ENCODE results near the gene PAX7.
A peak's percentile ranks its signal among the peaks of the same experiment; 100 is the strongest.

The PAX7 gene

GRCh38 chr1:18618546-18619466 lies 11.8 kb upstream of the PAX7 start:
- peak; percentile 86 for DNase-seq (ENCODE audit: low spot score)

GRCh38 chr1:18619467-18619835 lies 11.2 kb upstream of the PAX7 start:
- no peak for DNase-seq (ENCODE audit: low spot score)

- DNase-seq (ENCODE audit: low spot score) = no peak
Measured at GRCh38 chr1:18628511-18628910, 2.1 kb upstream of the PAX7 start.

GRCh38 chr1:18629659-18630510 lies 761 bp upstream of the PAX7 start:
- no peak for DNase-seq (ENCODE audit: low spot score)

GRCh38 chr1:18631496-18632217 lies 1.0 kb downstream of the PAX7 start:
- DNase-seq (ENCODE audit: low spot score) = no peak

GRCh38 chr1:18632218-18632588 lies 1.6 kb downstream of the PAX7 start:
- DNase-seq (ENCODE audit: low spot score) = no peak

GRCh38 chr1:18632783-18633421 lies 2.3 kb downstream of the PAX7 start:
- DNase-seq (ENCODE audit: low spot score) = no peak

GRCh38 chr1:18633422-18634155 lies 2.9 kb downstream of the PAX7 start:
- DNase-seq (ENCODE audit: low spot score) = no peak

GRCh38 chr1:18634276-18634675 lies 3.6 kb downstream of the PAX7 start:
- no peak for DNase-seq (ENCODE audit: low spot score)

GRCh38 chr1:18635070-18635577 lies 4.5 kb downstream of the PAX7 start:
- no peak for DNase-seq (ENCODE audit: low spot score)

- DNase-seq (ENCODE audit: low spot score) = peak; percentile 58
Measured at GRCh38 chr1:18635891-18636595, 5.4 kb downstream of the PAX7 start.

GRCh38 chr1:18636596-18637508 lies 6.2 kb downstream of the PAX7 start:
- DNase-seq (ENCODE audit: low spot score) = no peak

GRCh38 chr1:18637511-18637960 lies 6.9 kb downstream of the PAX7 start:
- no peak for DNase-seq (ENCODE audit: low spot score)

GRCh38 chr1:18637962-18638834 lies 7.6 kb downstream of the PAX7 start:
- DNase-seq (ENCODE audit: low spot score) = no peak

- DNase-seq (ENCODE audit: low spot score) = no peak
Measured at GRCh38 chr1:18638835-18639364, 8.3 kb downstream of the PAX7 start.

- DNase-seq (ENCODE audit: low spot score) = no peak
Measured at GRCh38 chr1:18639368-18640055, 8.9 kb downstream of the PAX7 start.
